Neuron (in vitro differentiated cells): Measurements from ENCODE around the gene MAST4.
"Not testable (repeated sequence)": the region's sequence is repeated elsewhere in the genome, so short reads cannot be mapped to it uniquely, and the experiment has no call there.

Experiments used
- H2AFZ ChIP-seq: one replicate; pipeline ENCODE4 v1.6.1; 2013; ENCODE audit warnings: low read depth, mild to moderate bottlenecking, inconsistent platforms, low read length, moderate library complexity
- H3K27me3 ChIP-seq: one replicate; pipeline ENCODE4 v1.6.1; 2013; ENCODE audit warnings: low read length; ENCODE audit not compliant: insufficient read depth
- H3K36me3 ChIP-seq: one replicate; pipeline ENCODE4 v1.6.1; 2013; ENCODE audit warnings: low read length; ENCODE audit not compliant: insufficient read depth
- H3K4me1 ChIP-seq: one replicate; pipeline ENCODE4 v1.6.1; 2013; ENCODE audit warnings: low read length; ENCODE audit not compliant: insufficient read depth
- H3K4me3 ChIP-seq: 2 replicates; pipeline ENCODE4 v1.5.1; 2013; ENCODE audit warnings: mild to moderate bottlenecking, low read length, moderate library complexity
- H3K9me3 ChIP-seq: one replicate; pipeline ENCODE4 v1.6.1; 2013; ENCODE audit warnings: low read length

The MAST4 gene

DNA sequence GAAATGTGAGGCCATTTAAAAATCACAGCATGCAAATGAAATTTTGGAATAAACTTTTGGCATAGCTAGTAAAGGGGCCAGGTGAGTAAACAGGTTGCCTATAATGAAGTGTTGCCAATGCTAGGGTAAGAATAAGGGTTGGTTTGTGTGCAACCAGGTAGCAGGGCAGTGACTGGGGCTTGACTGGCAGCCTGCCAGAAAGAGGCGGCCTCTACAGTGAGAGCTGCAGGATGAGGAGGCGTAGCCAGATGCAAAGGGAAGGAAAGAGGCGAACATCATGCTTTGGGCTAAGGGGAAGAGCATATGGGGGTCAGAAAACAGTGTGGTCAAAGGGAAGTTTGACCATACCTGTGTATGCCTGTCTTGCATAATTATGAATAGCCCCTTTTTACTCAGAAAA is 70.6 kb downstream of the MAST4 start:
- Histone ChIP-seq H3K9me3 (no peaks in the 10 kb centered on the region), H3K27me3 (no peaks in the 10 kb centered on the region), H3K4me3 (no peak overlapping the region), H3K4me1 (no peaks in the 10 kb centered on the region), H2AFZ (no peak overlapping the region), H3K36me3 (no peaks in the 10 kb centered on the region)

DNA sequence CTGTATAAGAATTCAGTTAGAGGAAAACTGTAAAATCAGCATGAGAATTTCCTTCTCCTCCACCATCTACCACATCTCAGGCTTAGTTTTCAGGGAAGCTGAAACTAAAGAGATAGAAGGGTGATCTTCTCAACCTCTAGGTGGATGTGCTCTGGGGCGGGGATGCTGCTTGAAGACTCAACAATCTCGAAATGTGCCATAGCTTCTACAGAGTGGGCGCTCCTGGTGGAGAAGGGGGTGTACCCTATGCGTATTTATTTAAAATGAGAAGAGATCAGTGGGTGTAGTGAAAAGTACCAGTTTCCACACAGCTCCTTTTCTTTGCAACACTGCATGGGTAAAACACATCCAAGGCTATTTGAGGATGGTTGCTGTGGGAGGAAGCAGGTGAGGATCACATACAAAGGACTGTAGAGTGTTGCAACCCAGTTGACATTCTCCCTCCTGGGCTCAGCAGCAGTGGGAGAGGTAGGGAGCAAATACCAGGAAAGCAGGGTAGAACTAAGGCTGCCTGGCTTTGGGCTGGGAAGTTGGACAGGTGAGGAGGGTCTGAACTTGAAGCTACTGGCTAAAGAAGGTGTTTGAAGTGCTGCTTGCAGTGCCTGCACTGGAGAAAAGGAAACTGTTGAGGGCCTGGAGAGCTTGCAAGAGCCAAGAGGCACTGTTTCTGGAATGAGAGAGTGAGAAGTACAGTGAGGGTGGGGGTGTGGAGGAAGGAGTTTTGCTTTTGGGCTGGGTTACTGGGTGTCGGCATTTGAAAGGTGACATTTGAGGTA is 73.1 kb downstream of the MAST4 start:
- Histone ChIP-seq H3K9me3 (no peaks in the 10 kb centered on the region), H3K36me3 (no peaks in the 10 kb centered on the region), H3K4me3 (no peak overlapping the region), H3K27me3 (no peaks in the 10 kb centered on the region), H3K4me1 (no peaks in the 10 kb centered on the region), H2AFZ (no peak overlapping the region)

DNA sequence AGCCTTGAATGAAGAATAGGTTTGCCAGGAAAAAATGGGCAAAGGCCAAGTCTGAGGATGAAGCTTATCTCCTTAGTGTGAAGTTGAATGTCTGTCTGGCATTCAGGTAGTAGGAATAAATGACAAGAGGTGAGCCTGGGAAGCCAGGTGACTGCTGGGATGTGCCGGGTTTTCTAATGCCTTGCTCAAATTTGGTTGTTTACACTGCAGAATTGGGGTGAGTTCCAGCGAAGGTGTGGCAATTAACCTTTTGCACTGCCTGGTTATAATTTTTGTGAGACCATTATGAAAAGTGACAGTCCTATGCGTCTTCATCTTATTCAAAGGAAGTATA is 73.6 kb downstream of the MAST4 start:
- no peak overlapping the region for H3K4me3 ChIP-seq
- no peaks in the 10 kb centered on the region for H3K9me3 ChIP-seq
- H3K4me1 ChIP-seq = no peaks in the 10 kb centered on the region
- no peaks in the 10 kb centered on the region for H3K27me3 ChIP-seq
- no peak overlapping the region for H2AFZ ChIP-seq
- H3K36me3 ChIP-seq = no peaks in the 10 kb centered on the region

DNA sequence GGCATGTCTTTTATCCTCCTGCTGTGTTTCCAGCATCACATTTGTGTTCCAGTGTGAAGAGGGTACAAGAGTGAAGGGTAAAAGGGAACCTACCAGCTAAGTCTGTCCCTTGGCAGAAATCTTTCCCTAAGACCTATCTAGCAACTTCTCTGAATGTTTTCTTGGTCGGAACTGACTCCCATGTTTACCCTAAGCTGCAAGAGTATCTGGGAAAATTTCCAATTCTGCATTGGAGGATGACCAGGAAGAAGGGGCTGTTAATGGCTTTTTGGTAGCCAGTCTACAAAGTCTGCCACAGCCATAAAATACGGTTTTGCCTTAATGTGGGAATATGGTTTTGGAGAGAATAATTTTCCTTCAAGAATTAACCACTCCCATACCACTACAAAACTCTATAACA is 75.1 kb downstream of the MAST4 start:
- Histone ChIP-seq H3K9me3 (no peaks in the 10 kb centered on the region), H2AFZ (no peak overlapping the region), H3K4me1 (no peaks in the 10 kb centered on the region)

DNA sequence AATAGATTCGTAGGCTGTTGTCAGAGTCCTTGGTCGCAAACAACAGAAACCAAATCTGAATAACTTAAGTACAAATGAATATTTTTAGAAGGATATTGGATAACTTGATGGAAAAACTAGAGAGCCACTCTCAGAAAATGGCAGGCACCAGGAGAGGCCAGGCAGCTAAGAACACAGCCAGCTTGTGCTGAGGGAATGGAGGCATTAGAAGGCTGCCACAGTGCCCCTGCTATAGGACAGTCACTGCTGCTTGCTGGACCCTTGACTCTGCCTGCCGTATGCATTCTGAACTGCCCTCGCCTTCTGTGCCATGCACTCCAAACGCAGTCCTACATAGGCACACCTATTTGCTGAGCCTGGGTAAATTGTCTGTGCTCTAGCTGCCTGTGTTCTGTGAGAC is 78.6 kb downstream of the MAST4 start:
- H3K9me3 ChIP-seq = no peaks in the 10 kb centered on the region
- H3K36me3 ChIP-seq = no peaks in the 10 kb centered on the region
- H3K4me1 ChIP-seq = peaks cover 4% of the 10 kb centered on the region
- H2AFZ ChIP-seq = no peak overlapping the region
- no peak overlapping the region for H3K4me3 ChIP-seq
- no peaks in the 10 kb centered on the region for H3K27me3 ChIP-seq

More for the DNA sequence above, 75.1 kb downstream of the MAST4 start:
- H3K4me3 ChIP-seq = no peak overlapping the region
- H3K36me3 ChIP-seq = no peaks in the 10 kb centered on the region
- no peaks in the 10 kb centered on the region for H3K27me3 ChIP-seq

DNA sequence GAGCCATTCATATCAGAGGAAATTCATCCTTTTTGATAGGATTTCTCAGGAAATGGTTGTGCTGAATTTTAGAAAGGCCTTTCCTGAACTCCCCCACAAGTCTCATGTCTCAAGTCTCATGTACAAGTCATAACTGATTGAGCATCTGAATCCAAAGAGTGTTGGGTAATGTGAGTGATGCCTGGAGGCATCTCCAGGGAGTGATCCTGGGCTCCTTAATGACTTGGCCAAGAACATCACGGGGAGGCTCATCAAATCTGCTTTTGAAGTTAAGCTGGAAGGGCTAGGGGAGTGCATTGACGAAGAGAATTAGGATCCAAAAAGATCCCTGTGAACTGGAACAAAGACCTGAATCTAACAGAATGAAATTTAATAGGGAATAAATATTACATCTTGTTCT is 79.2 kb downstream of the MAST4 start:
- Histone ChIP-seq H3K4me3 (no peak overlapping the region), H2AFZ (no peak overlapping the region), H3K36me3 (no peaks in the 10 kb centered on the region), H3K27me3 (no peaks in the 10 kb centered on the region), H3K9me3 (no peaks in the 10 kb centered on the region), H3K4me1 (peaks cover 10% of the 10 kb centered on the region)

DNA sequence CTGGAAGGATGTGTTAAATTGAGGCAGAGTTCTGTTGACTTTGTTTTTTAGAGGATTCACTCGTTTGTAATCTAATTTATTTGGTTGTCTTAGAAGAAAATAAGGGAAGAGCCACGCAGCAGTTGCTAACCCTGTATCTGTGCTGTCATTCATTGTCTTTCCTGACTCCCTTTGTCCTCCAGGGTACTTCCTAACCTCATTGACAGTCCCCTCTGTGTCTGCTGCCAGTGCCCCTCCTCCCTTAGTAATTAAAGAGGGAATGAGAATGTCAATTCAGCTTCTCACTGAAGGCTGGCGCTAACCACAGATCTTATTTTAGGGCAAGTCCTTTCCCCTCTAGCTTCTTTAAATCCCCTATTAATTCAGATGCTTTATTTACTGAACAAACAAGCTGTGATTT is 84.0 kb downstream of the MAST4 start:
- H3K9me3 ChIP-seq = no peaks in the 10 kb centered on the region
- no peaks in the 10 kb centered on the region for H3K36me3 ChIP-seq
- no peaks in the 10 kb centered on the region for H3K27me3 ChIP-seq
- peaks cover 15% of the 10 kb centered on the region for H3K4me1 ChIP-seq
- no peak overlapping the region for H3K4me3 ChIP-seq
- no peak overlapping the region for H2AFZ ChIP-seq

DNA sequence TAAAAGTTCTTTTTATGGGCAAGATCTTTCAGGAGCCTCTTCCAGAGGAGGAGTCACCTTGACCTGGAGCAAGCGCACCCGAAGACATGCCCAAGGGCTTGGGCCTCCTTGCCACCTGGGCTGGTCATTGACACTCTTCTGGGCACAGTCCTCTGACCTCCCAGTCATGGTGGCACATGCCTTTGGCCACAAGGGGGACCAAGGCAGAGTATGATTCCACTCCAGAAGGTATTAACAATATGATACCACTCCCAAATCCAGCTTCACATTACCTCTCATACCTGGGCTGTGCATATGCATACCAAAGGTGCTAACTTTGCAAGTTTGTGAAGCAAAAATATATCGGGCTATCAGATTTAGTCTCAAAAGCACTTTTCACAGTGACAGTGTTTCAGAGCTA is 84.6 kb downstream of the MAST4 start:
- Histone ChIP-seq H3K36me3 (no peaks in the 10 kb centered on the region), H3K4me1 (peaks cover 15% of the 10 kb centered on the region), H3K27me3 (no peaks in the 10 kb centered on the region), H2AFZ (no peak overlapping the region), H3K9me3 (no peaks in the 10 kb centered on the region), H3K4me3 (no peak overlapping the region)

DNA sequence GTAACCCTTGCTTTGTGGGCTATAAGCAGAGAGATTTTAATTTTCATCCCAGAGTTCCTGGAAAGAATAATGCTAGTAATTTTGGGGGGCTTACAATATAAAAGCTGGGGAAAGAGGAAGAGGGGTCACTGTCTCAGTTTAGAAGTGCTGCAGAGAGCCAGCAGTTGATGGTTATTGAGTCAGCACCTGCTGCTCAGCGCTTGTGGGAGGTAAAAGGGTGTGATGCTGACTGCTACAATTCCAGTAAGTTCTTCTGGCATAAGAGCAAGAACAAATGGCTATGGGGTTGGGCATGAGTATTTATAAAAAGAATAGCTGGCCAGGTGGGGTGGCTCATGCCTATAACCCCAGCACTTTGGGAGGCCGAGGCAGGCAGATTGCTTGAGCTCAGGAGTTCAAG is 88.5 kb downstream of the MAST4 start:
- no peak overlapping the region for H3K4me3 ChIP-seq
- no peaks in the 10 kb centered on the region for H3K9me3 ChIP-seq
- H2AFZ ChIP-seq = no peak overlapping the region
- H3K4me1 ChIP-seq = peaks cover 13% of the 10 kb centered on the region
- H3K27me3 ChIP-seq = no peaks in the 10 kb centered on the region
- H3K36me3 ChIP-seq = no peaks in the 10 kb centered on the region

DNA sequence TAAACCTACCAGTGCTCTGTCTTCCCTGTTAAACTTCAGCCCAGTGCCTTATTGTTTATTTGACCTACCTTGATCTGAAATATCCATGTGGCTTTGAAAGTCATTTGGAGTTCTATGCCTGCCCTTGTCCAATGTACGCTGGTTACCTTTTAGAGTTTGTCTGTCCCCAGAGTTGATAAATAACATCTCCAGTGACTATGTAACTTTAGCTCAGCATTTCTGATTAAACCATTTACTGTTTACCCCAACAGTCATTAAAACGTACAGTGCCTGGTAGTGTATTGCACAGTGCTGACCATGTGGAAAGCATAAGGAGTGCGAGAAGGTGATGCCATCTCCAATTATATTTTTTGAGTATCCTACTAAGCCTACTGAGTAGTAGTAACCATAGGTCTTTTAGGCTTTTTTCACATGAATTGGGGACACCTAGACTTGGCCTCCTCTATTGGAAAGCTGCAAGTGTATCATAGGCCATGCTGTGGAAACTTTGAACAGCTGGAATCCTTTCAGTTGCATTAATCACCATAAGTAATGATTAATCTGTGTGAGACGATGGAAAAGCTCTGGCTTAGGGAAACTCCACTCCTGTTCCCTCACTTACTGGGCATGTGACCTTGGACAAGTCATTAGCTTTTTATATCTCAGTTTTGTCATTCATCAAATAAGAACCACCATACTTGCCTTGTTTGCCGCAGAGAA is 93.5 kb downstream of the MAST4 start:
- Histone ChIP-seq H3K9me3 (no peaks in the 10 kb centered on the region), H3K4me1 (no peaks in the 10 kb centered on the region), H2AFZ (no peak overlapping the region), H3K4me3 (no peak overlapping the region), H3K27me3 (no peaks in the 10 kb centered on the region), H3K36me3 (no peaks in the 10 kb centered on the region)

DNA sequence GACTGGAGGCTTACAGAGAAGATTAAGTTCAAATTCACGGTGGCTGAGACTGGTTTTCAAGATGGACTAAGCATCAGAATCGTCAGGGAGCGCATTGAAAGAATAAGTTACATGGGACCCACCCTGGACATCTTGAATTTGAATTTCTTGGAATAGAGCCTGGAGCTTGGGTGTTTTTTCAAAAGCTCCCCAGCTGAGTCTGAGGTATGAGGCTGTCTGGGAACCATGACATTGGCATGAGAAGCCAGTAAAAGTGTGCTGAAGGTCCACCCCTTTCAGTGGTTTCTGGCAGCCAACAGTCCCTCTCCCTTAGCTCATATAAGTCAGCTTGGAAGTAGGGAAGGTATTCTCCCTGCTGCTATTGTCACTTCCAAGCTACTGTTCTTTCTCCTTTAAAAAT is 97.8 kb downstream of the MAST4 start:
- no peaks in the 10 kb centered on the region for H3K27me3 ChIP-seq
- H2AFZ ChIP-seq = no peak overlapping the region
- no peak overlapping the region for H3K4me3 ChIP-seq
- peaks cover 2% of the 10 kb centered on the region for H3K9me3 ChIP-seq
- H3K36me3 ChIP-seq = no peaks in the 10 kb centered on the region
- no peaks in the 10 kb centered on the region for H3K4me1 ChIP-seq

DNA sequence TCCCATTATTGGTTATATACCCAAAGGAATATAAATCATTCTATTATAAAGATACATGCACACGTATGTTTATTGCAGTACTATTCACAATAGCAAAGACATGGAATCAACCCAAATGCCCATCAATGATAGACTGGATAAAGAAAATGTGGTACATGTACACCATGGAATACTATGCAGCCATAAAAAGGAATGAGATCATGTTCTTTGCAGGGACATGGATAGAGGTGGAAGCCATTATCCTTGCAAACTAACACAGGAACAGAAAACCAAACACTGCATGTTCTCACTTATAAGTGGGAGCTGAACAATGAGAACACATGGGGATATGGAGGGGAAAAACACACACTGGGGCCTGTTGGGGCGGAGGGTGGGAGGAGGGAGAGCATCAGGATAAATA is 99.6 kb downstream of the MAST4 start:
- not testable (repeated sequence) for H3K27me3 ChIP-seq, H3K36me3 ChIP-seq, H2AFZ ChIP-seq, H3K9me3 ChIP-seq, H3K4me3 ChIP-seq, H3K4me1 ChIP-seq

DNA sequence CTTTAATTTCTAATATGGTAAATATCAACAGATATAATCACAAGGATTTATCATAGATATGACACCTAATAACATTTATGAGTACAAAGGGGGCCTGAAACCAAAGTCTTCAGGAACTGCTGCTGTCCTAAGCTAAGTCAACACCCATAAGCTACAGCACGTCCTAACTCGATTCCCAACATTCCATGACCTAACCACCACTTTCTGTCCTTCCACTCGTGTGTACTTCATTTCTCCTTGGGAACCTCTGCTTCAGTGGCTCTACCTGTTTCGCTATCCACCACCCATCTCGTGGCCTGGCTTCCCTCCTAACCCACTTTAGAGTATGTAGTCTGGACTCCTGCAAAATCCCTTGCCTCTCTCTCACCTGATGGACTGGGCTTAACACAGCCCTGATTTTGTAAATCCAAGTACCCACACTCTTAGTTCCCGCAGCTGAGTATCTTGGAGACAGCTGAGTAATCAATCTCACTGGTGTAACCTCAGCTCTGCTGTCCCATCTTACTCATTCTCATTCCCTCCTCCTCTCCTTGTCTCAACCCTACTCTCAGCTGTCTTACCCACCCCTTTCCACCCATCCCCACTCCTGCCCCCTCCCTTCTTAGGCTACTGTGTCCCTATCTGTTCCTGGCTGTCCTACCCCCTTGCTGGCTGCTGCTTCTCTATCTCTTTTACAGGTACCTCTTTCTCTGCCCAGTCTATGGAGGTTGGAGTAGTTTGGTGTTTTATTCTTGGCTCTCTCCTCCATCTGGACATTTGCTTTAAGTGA is 101.8 kb downstream of the MAST4 start:
- Histone ChIP-seq H3K4me3 (no peak overlapping the region), H3K36me3 (no peaks in the 10 kb centered on the region), H3K27me3 (no peaks in the 10 kb centered on the region), H2AFZ (no peak overlapping the region), H3K9me3 (peaks cover 2% of the 10 kb centered on the region), H3K4me1 (no peaks in the 10 kb centered on the region)
